ENCODE data around the gene COL13A1.

DNA sequence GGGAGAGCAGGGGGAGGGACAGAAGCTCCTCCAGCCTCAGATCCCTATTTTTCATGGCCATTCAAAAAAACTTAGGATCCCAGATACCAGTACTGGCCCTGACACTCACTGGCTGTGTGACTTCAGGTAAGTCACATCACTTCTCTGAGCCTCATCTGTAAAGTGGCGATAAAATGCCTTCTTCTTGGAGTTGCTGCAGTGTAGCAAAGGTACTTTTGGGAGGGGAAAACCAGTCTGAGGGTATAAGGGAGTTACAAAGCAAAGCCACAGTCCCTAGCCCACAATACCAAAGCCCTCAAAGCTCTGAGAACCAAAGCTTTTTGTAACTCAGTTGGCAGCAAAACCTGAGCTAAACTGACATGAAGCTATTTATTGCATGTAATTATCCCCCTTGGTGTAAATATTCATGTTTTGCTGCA, 43.4 kb upstream of the COL13A1 start:
- TF ChIP-seq, protein P1, sequence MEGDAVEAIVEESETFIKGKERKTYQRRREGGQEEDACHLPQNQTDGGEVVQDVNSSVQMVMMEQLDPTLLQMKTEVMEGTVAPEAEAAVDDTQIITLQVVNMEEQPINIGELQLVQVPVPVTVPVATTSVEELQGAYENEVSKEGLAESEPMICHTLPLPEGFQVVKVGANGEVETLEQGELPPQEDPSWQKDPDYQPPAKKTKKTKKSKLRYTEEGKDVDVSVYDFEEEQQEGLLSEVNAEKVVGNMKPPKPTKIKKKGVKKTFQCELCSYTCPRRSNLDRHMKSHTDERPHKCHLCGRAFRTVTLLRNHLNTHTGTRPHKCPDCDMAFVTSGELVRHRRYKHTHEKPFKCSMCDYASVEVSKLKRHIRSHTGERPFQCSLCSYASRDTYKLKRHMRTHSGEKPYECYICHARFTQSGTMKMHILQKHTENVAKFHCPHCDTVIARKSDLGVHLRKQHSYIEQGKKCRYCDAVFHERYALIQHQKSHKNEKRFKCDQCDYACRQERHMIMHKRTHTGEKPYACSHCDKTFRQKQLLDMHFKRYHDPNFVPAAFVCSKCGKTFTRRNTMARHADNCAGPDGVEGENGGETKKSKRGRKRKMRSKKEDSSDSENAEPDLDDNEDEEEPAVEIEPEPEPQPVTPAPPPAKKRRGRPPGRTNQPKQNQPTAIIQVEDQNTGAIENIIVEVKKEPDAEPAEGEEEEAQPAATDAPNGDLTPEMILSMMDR (conservative IDR thresholded peaks at IDR 0.05 in 1 of 2, IDR thresholded peaks at IDR 0.05 in 1 of 2; ENCODE audit: low read depth in 1 of 2, low read length in 2 of 2): no peak
- no peak for TF ChIP-seq EZH2 (IDR thresholded peaks at IDR 0.05; ENCODE audit: low read length, missing control alignments)
